Neural cell (in vitro differentiated cells): Measurements from ENCODE around the gene EEPD1. TPM values are rescaled to one million over a fixed set of nuclear protein-coding genes. Genes with fewer than 3 reads are reported as not detected.
"Not testable (repeated sequence)": the region's sequence is repeated elsewhere in the genome, so short reads cannot be mapped to it uniquely, and the experiment has no call there.

Experiments used
- H2AFZ ChIP-seq: fragments of 200-600, 300-800 bp; sonication (generic), shearing (Covaris generic); 2 replicates; pipeline ENCODE4 v1.6.0; 2014; ENCODE audit warnings: low read depth, mild to moderate bottlenecking, antibody characterized with exemption, low read length, moderate library complexity
- H3F3A ChIP-seq: fragments of 200-600 bp; shearing (Covaris generic); 2 replicates; pipeline ENCODE4 v1.6.1; 2016; ENCODE audit warnings: mild to moderate bottlenecking, moderate library complexity, mixed read lengths, antibody characterized with exemption, low read length; ENCODE audit not compliant: insufficient read depth, poor library complexity, severe bottlenecking
- H3K27ac ChIP-seq: fragments of 200-600, 300-800 bp; sonication (generic), shearing (Covaris generic); 2 replicates; pipeline ENCODE4 v1.5.1; 2014; ENCODE audit warnings: mild to moderate bottlenecking, low read length, moderate library complexity
- H3K27me3 ChIP-seq: fragments of 300-800, 200-600 bp; sonication (generic), shearing (Covaris generic); 2 replicates; pipeline ENCODE4 v1.6.0; 2014; ENCODE audit warnings: mild to moderate bottlenecking, low read depth, low read length, moderate library complexity; ENCODE audit not compliant: insufficient read depth
- H3K36me3 ChIP-seq: fragments of 300-800, 200-600 bp; sonication (generic), shearing (Covaris generic); 2 replicates; pipeline ENCODE4 v1.5.1; 2014; ENCODE audit warnings: mild to moderate bottlenecking, antibody characterized with exemption, low read length, moderate library complexity; ENCODE audit not compliant: insufficient read depth
- H3K4me2 ChIP-seq: fragments of 300-800, 200-600 bp; sonication (generic), shearing (Covaris generic); 2 replicates; pipeline ENCODE4 v1.6.0; 2014; ENCODE audit warnings: mild to moderate bottlenecking, low read length
- H3K4me3 ChIP-seq: fragments of 300-800, 200-600 bp; sonication (generic), shearing (Covaris generic); 2 replicates; pipeline ENCODE4 v1.5.1; 2014; ENCODE audit warnings: mild to moderate bottlenecking, low read length, moderate library complexity
- H3K79me2 ChIP-seq: fragments of 200-600 bp; shearing (Covaris generic); replicated peaks from 2 replicates; pipeline ENCODE4 v1.6.0; 2014; ENCODE audit warnings: mild to moderate bottlenecking, low read length, moderate library complexity; ENCODE audit not compliant: insufficient read depth
- H3K9ac ChIP-seq: fragments of 300-800, 200-600 bp; sonication (generic), shearing (Covaris generic); 2 replicates; pipeline ENCODE4 v1.6.1; 2016; ENCODE audit warnings: mild to moderate bottlenecking, low read length, mixed read lengths
- H3K9me2 ChIP-seq: fragments of 200-600 bp; shearing (Covaris generic); 2 replicates; pipeline ENCODE4 v1.6.1; 2016; ENCODE audit warnings: mild to moderate bottlenecking, low read length, mixed read lengths; ENCODE audit not compliant: insufficient read depth
- H3K9me3 ChIP-seq: fragments of 200-600, 300-800 bp; sonication (generic), shearing (Covaris generic); 2 replicates; pipeline ENCODE4 v1.6.1; 2016; ENCODE audit warnings: mild to moderate bottlenecking, mixed run types, low read length, moderate library complexity, mixed read lengths
- H4K20me1 ChIP-seq: fragments of 200-600 bp; shearing (Covaris generic); 2 replicates; pipeline ENCODE4 v1.6.1; 2016; ENCODE audit warnings: mild to moderate bottlenecking, mixed run types; ENCODE audit not compliant: insufficient read depth
- CTCF ChIP-seq: fragments of 450-650 bp; IDR thresholded peaks from 2 replicates; pipeline ENCODE4 v1.5.1; 2014; ENCODE audit warnings: antibody characterized with exemption, mild to moderate bottlenecking, moderate library complexity; ENCODE audit not compliant: poor library complexity, severe bottlenecking
- EP300 ChIP-seq: fragments of 450-650 bp; conservative IDR thresholded peaks from 2 replicates; pipeline ENCODE4 v1.6.1; 2014; ENCODE audit warnings: antibody characterized with exemption, mild to moderate bottlenecking, moderate library complexity; ENCODE audit not compliant: poor library complexity, severe bottlenecking
- EZH2 ChIP-seq: fragments of 200-600, 300-800 bp; shearing (Covaris generic), sonication (generic); IDR thresholded peaks from 2 replicates; pipeline ENCODE4 v1.6.1; 2014; ENCODE audit warnings: antibody characterized with exemption, low read length, borderline replicate concordance, mild to moderate bottlenecking; ENCODE audit not compliant: insufficient read depth, poor library complexity, severe bottlenecking
- MXI1 ChIP-seq: fragments of 450-650 bp; conservative IDR thresholded peaks from 2 replicates; pipeline ENCODE4 v1.6.1; 2014; ENCODE audit warnings: antibody characterized with exemption, mild to moderate bottlenecking; ENCODE audit not compliant: poor library complexity, severe bottlenecking
- POLR2AphosphoS5 ChIP-seq: IDR thresholded peaks from 2 replicates; pipeline ENCODE4 v1.6.1; 2012
- RAD21 ChIP-seq: fragments of 450-650 bp; conservative IDR thresholded peaks from 2 replicates; pipeline ENCODE4 v1.6.1; 2014; ENCODE audit warnings: antibody characterized with exemption, mild to moderate bottlenecking, moderate library complexity
- REST ChIP-seq: IDR thresholded peaks from 2 replicates; pipeline ENCODE4 v1.6.1; 2012; ENCODE audit warnings: borderline replicate concordance
- SMC3 ChIP-seq: fragments of 450-650 bp; conservative IDR thresholded peaks from 2 replicates; pipeline ENCODE4 v1.6.1; 2014; ENCODE audit warnings: antibody characterized with exemption, mild to moderate bottlenecking, moderate library complexity; ENCODE audit not compliant: poor library complexity
- TAF1 ChIP-seq: IDR thresholded peaks from 2 replicates; pipeline ENCODE4 v1.6.1; 2012; ENCODE audit warnings: low read depth
- polyA plus RNA-seq: library from polyadenylated mRNA; depleted of rRNA; stranded (reverse); fragments of >200 nt; gene quantifications from 2 replicates; pipeline ENCODE4 v1.2.3, GENCODE V29; 2014

Gene EEPD1
- polyA plus RNA-seq, 1 donor from 2014 or later = 4.2 TPM

- H3K27me3 ChIP-seq = no peaks in the 10 kb centered on the region
- H3K4me3 ChIP-seq = no peak overlapping the region
- H3F3A ChIP-seq = no peaks in the 10 kb centered on the region
- no peak overlapping the region for H2AFZ ChIP-seq
- H3K79me2 ChIP-seq = no peaks in the 10 kb centered on the region
- TF ChIP-seq EZH2 (no peak), REST (no peak), SMC3 (no peak), POLR2AphosphoS5 (no peak), CTCF (no peak), TAF1 (no peak), MXI1 (no peak), RAD21 (no peak), EP300 (no peak)
- no peaks in the 10 kb centered on the region for H3K9me3 ChIP-seq
- H3K9ac ChIP-seq = no peak overlapping the region
- no peaks in the 10 kb centered on the region for H4K20me1 ChIP-seq
- H3K4me2 ChIP-seq = no peak overlapping the region
- H3K9me2 ChIP-seq = no peaks in the 10 kb centered on the region
- no peak overlapping the region for H3K27ac ChIP-seq
- H3K36me3 ChIP-seq = no peaks in the 10 kb centered on the region
Observed at GRCh38 chr7:36249091-36249490, 96.0 kb downstream of the EEPD1 start.

- no peak overlapping the region for H3K27ac ChIP-seq
- no peaks in the 10 kb centered on the region for H3K36me3 ChIP-seq
- TF ChIP-seq POLR2AphosphoS5 (no peak), EZH2 (no peak), RAD21 (no peak), TAF1 (no peak), EP300 (no peak), MXI1 (no peak), CTCF (no peak), SMC3 (no peak), REST (no peak)
- H3K4me2 ChIP-seq = no peak overlapping the region
- H3K27me3 ChIP-seq = no peaks in the 10 kb centered on the region
- H3K9me2 ChIP-seq = no peaks in the 10 kb centered on the region
- H3K9me3 ChIP-seq = no peaks in the 10 kb centered on the region
- H3K9ac ChIP-seq = no peak overlapping the region
- H4K20me1 ChIP-seq = no peaks in the 10 kb centered on the region
- no peak overlapping the region for H2AFZ ChIP-seq
- H3K4me3 ChIP-seq = no peak overlapping the region
- H3K79me2 ChIP-seq = no peaks in the 10 kb centered on the region
- no peaks in the 10 kb centered on the region for H3F3A ChIP-seq
Observed at GRCh38 chr7:36253699-36254098, 100.6 kb downstream of the EEPD1 start.

GRCh38 chr7:36258510-36259259 lies 105.6 kb downstream of the EEPD1 start:
- not testable (repeated sequence) for H3K36me3 ChIP-seq, H3K4me2 ChIP-seq, H4K20me1 ChIP-seq, H3K4me3 ChIP-seq, H3K79me2 ChIP-seq, H3K9me3 ChIP-seq, H3K9me2 ChIP-seq, H3K9ac ChIP-seq, H3K27ac ChIP-seq, H2AFZ ChIP-seq, H3F3A ChIP-seq, H3K27me3 ChIP-seq
